Measurements from ENCODE around the gene BCAS3. TPM values are rescaled to one million over a fixed set of nuclear protein-coding genes. Genes with fewer than 3 reads are reported as not detected.

Gene BCAS3
- total RNA-seq, 1 donor from 2014 or later, result 14.5 TPM

DNA sequence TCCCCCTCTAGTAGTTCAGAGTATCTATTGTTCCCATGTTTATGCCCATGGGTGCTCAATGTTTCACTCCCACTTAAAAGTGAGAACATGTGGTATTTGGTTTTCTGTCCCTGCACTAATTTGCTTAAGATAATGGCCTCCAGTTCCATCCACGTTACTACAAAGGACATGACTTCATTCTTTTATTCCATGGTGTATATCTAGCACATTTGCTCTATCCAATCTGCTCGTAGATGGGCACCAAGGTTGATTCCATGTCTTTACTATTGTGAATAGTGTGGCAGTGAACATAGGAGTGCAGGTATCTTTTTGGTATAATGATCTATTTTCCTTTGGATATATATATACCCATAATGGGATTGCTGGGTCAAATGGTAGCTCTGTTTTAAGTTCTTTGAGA, 552.8 kb downstream of the BCAS3 start:
- Mint-ChIP-seq H3K4me3 (ENCODE audit: unreplicated experiment) (no peak overlapping the region), H3K27ac (ENCODE audit: unreplicated experiment) (no peak overlapping the region), H3K4me1 (ENCODE audit: low read depth, unreplicated experiment) (peaks cover 11% of the 10 kb centered on the region), H3K9me3 (ENCODE audit: unreplicated experiment) (no peaks in the 10 kb centered on the region), H3K36me3 (ENCODE audit: low read depth, unreplicated experiment) (no peaks in the 10 kb centered on the region), H3K27me3 (ENCODE audit: low read depth, unreplicated experiment) (no peaks in the 10 kb centered on the region)
- FAIRE-seq (no peak), DNase-seq (ENCODE audit: low read depth) (no peak)
- Histone ChIP-seq H3K36me3 (ENCODE audit: insufficient read depth, low read length) (no peaks in the 10 kb centered on the region), H4K20me1 (ENCODE audit: insufficient read depth, low read length) (no peaks in the 10 kb centered on the region), H3K9me3 (ENCODE audit: insufficient read depth, low read depth, low read length) (no peaks in the 10 kb centered on the region), H3K27ac (ENCODE audit: low read depth, low read length) (no peak overlapping the region), H3K4me2 (ENCODE audit: low read length) (no peak overlapping the region), H3K4me3 (ENCODE audit: insufficient read depth, low read depth, low read length) (no peak overlapping the region), H3K9ac (ENCODE audit: low read length) (no peak overlapping the region), H3K4me1 (ENCODE audit: insufficient read depth, low read length) (peaks cover 14% of the 10 kb centered on the region), H2AFZ (ENCODE audit: low read depth, low read length) (no peak overlapping the region), H3K27me3 (ENCODE audit: insufficient read depth, low read length) (no peaks in the 10 kb centered on the region), H3K79me2 (ENCODE audit: insufficient read depth, low read length) (no peaks in the 10 kb centered on the region)
- TF ChIP-seq CTCF (IDR thresholded peaks at IDR 0.05; ENCODE audit: insufficient read depth, low read depth, low read length) (no peak), EZH2 (IDR thresholded peaks at IDR 0.05; ENCODE audit: insufficient read depth, low read length) (no peak)

- no peaks in the 10 kb centered on the region for H3K9me3 Mint-ChIP-seq (ENCODE audit: unreplicated experiment)
- no peaks in the 10 kb centered on the region for H3K9me3 ChIP-seq (ENCODE audit: insufficient read depth, low read depth, low read length)
- no peaks in the 10 kb centered on the region for H3K27me3 Mint-ChIP-seq (ENCODE audit: low read depth, unreplicated experiment)
- H3K27me3 ChIP-seq (ENCODE audit: insufficient read depth, low read length), result no peaks in the 10 kb centered on the region
- no peaks in the 10 kb centered on the region for H3K36me3 ChIP-seq (ENCODE audit: insufficient read depth, low read length)
- H3K4me1 ChIP-seq (ENCODE audit: insufficient read depth, low read length), result peaks cover 21% of the 10 kb centered on the region
- no peak overlapping the region for H3K27ac Mint-ChIP-seq (ENCODE audit: unreplicated experiment)
- no peaks in the 10 kb centered on the region for H3K79me2 ChIP-seq (ENCODE audit: insufficient read depth, low read length)
- H3K27ac ChIP-seq (ENCODE audit: low read depth, low read length), result no peak overlapping the region
- TF ChIP-seq CTCF (IDR thresholded peaks at IDR 0.05; ENCODE audit: insufficient read depth, low read depth, low read length) (no peak), EZH2 (IDR thresholded peaks at IDR 0.05; ENCODE audit: insufficient read depth, low read length) (no peak)
- H3K9ac ChIP-seq (ENCODE audit: low read length), result no peak overlapping the region
- no peaks in the 10 kb centered on the region for H4K20me1 ChIP-seq (ENCODE audit: insufficient read depth, low read length)
- no peak for FAIRE-seq
- no peak overlapping the region for H2AFZ ChIP-seq (ENCODE audit: low read depth, low read length)
- H3K36me3 Mint-ChIP-seq (ENCODE audit: low read depth, unreplicated experiment), result no peaks in the 10 kb centered on the region
- H3K4me3 ChIP-seq (ENCODE audit: insufficient read depth, low read depth, low read length), result no peak overlapping the region
- H3K4me3 Mint-ChIP-seq (ENCODE audit: unreplicated experiment), result no peak overlapping the region
- DNase-seq (ENCODE audit: low read depth), result no peak
- H3K4me1 Mint-ChIP-seq (ENCODE audit: low read depth, unreplicated experiment), result peaks cover 17% of the 10 kb centered on the region
- H3K4me2 ChIP-seq (ENCODE audit: low read length), result no peak overlapping the region
Measured at GRCh38 chr17:61230972-61231820, 553.5 kb downstream of the BCAS3 start.

DNA sequence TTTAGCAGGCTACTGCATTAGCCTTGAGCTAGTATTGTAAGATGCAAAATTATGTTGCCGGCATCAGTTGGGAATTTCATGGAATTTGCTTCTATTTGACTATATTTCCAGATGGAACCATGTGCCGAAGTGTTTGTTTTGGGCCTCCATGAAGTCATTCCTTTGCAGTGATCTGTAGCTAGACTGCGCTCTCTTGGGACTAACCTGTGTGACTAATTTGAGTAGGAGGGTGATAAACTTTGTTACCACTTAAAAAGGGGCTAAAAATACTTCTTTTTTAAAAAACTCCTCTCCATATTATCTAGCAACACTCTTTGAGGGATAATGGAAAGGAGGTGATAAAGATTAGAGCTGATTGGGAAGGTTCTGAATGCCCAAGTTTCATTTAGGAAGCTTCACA, 555.2 kb downstream of the BCAS3 start:
- no peaks in the 10 kb centered on the region for H3K79me2 ChIP-seq (ENCODE audit: insufficient read depth, low read length)
- TF ChIP-seq CTCF (IDR thresholded peaks at IDR 0.05; ENCODE audit: insufficient read depth, low read depth, low read length), result no peak
- no peak for TF ChIP-seq EZH2 (IDR thresholded peaks at IDR 0.05; ENCODE audit: insufficient read depth, low read length)
- no peaks in the 10 kb centered on the region for H3K36me3 ChIP-seq (ENCODE audit: insufficient read depth, low read length)
- no peaks in the 10 kb centered on the region for H3K27me3 Mint-ChIP-seq (ENCODE audit: low read depth, unreplicated experiment)
- no peaks in the 10 kb centered on the region for H4K20me1 ChIP-seq (ENCODE audit: insufficient read depth, low read length)
- no peaks in the 10 kb centered on the region for H3K27me3 ChIP-seq (ENCODE audit: insufficient read depth, low read length)
- H3K4me2 ChIP-seq (ENCODE audit: low read length), result peak overlapping the region; percentile 53
- H3K9me3 ChIP-seq (ENCODE audit: insufficient read depth, low read depth, low read length), result peaks cover 5% of the 10 kb centered on the region
- H3K4me1 ChIP-seq (ENCODE audit: insufficient read depth, low read length), result peaks cover 21% of the 10 kb centered on the region
- no peaks in the 10 kb centered on the region for H3K9me3 Mint-ChIP-seq (ENCODE audit: unreplicated experiment)
- no peak overlapping the region for H3K4me3 Mint-ChIP-seq (ENCODE audit: unreplicated experiment)
- no peak overlapping the region for H3K27ac ChIP-seq (ENCODE audit: low read depth, low read length)
- H3K9ac ChIP-seq (ENCODE audit: low read length), result no peak overlapping the region
- H3K36me3 Mint-ChIP-seq (ENCODE audit: low read depth, unreplicated experiment), result no peaks in the 10 kb centered on the region
- no peak overlapping the region for H3K27ac Mint-ChIP-seq (ENCODE audit: unreplicated experiment)
- peak; percentile 67 for DNase-seq (ENCODE audit: low read depth)
- no peak for FAIRE-seq
- H2AFZ ChIP-seq (ENCODE audit: low read depth, low read length), result no peak overlapping the region
- peaks cover 18% of the 10 kb centered on the region for H3K4me1 Mint-ChIP-seq (ENCODE audit: low read depth, unreplicated experiment)
- no peak overlapping the region for H3K4me3 ChIP-seq (ENCODE audit: insufficient read depth, low read depth, low read length)
